Measurements from ENCODE around the gene GADD45GIP1.

Gene GADD45GIP1

DNA sequence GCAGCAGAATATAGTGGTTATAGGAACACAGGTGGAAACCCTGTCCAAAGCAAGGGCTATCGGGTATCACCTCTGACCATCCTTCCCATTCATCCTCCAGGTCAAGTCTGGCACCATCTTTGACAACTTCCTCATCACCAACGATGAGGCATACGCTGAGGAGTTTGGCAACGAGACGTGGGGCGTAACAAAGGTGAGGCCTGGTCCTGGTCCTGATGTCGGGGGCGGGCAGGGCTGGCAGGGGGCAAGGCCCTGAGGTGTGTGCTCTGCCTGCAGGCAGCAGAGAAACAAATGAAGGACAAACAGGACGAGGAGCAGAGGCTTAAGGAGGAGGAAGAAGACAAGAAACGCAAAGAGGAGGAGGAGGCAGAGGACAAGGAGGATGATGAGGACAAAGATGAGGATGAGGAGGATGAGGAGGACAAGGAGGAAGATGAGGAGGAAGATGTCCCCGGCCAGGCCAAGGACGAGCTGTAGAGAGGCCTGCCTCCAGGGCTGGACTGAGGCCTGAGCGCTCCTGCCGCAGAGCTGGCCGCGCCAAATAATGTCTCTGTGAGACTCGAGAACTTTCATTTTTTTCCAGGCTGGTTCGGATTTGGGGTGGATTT, 13.5 kb downstream of the GADD45GIP1 start:
- peaks cover 100% of the 10 kb centered on the region for H3K36me3 Mint-ChIP-seq
- H3K4me1 Mint-ChIP-seq, result peaks cover 72% of the 10 kb centered on the region
- no peaks in the 10 kb centered on the region for H3K9me3 Mint-ChIP-seq
- H3K4me3 Mint-ChIP-seq, result peak overlapping the region; percentile 83
- peak overlapping the region; percentile 98 for H3K27ac Mint-ChIP-seq
- DNase-seq (ENCODE audit: low spot score in 2 of 2) (no peak), ATAC-seq (no peak)

- Mint-ChIP-seq H3K36me3 (peaks cover 80% of the 10 kb centered on the region), H3K9me3 (no peaks in the 10 kb centered on the region)
These were observed 16.1 kb downstream of the GADD45GIP1 start for GRCh38 chr19:12940897-12941296.

DNA sequence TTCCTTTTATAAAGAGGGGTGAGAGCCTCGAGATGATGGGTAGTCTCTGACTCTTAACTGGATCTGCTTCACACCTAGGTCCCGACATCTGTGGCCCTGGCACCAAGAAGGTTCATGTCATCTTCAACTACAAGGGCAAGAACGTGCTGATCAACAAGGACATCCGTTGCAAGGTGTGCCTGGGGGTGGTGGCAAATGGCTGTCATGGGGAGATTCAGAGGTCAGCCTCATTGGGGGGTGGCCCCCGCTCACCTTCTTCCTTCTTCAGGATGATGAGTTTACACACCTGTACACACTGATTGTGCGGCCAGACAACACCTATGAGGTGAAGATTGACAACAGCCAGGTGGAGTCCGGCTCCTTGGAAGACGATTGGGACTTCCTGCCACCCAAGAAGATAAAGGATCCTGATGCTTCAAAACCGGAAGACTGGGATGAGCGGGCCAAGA, 17.0 kb downstream of the GADD45GIP1 start:
- peak overlapping the region; percentile 98 for H3K27ac Mint-ChIP-seq
- H3K4me3 Mint-ChIP-seq, result peak overlapping the region; percentile 96
- ATAC-seq (no peak), DNase-seq (ENCODE audit: low spot score in 2 of 2) (no peak)
- peaks cover 64% of the 10 kb centered on the region for H3K4me1 Mint-ChIP-seq
- H3K36me3 Mint-ChIP-seq, result peaks cover 71% of the 10 kb centered on the region
- no peaks in the 10 kb centered on the region for H3K9me3 Mint-ChIP-seq

More at GRCh38 chr19:12940897-12941296, 16.1 kb downstream of the GADD45GIP1 start:
- no peak for DNase-seq (ENCODE audit: low spot score in 2 of 2)
- ATAC-seq, result no peak
- peak overlapping the region; percentile 96 for H3K4me3 Mint-ChIP-seq
- peak overlapping the region; percentile 98 for H3K27ac Mint-ChIP-seq
- H3K4me1 Mint-ChIP-seq, result peaks cover 72% of the 10 kb centered on the region

GRCh38 chr19:12938779-12939601, 18.0 kb downstream of the GADD45GIP1 start:
- Mint-ChIP-seq H3K27ac (peak overlapping the region; percentile 98), H3K4me3 (peak overlapping the region; percentile 96), H3K36me3 (peaks cover 61% of the 10 kb centered on the region), H3K4me1 (peaks cover 57% of the 10 kb centered on the region), H3K9me3 (no peaks in the 10 kb centered on the region)
- peak; percentile 3 for ATAC-seq
- DNase-seq (ENCODE audit: low spot score in 2 of 2), result peak in 1 of 2 donors; percentile 69

- Mint-ChIP-seq H3K36me3 (peaks cover 59% of the 10 kb centered on the region), H3K4me1 (peaks cover 57% of the 10 kb centered on the region), H3K27ac (peak within 1 kb of the TSS; percentile 98), H3K9me3 (no peaks in the 10 kb centered on the region), H3K4me3 (peak within 1 kb of the TSS; percentile 96)
- DNase-seq (ENCODE audit: low spot score in 2 of 2) (peak; percentile 98 to 100), ATAC-seq (peak; percentile 93)
These were observed 18.9 kb downstream of the GADD45GIP1 start, which contains the start of gene CALR for GRCh38 chr19:12937927-12938778. TSS of gene CALR (plus strand) at chr19:12938609. CDS start at chr19:12938680, 71 bp downstream.

DNA sequence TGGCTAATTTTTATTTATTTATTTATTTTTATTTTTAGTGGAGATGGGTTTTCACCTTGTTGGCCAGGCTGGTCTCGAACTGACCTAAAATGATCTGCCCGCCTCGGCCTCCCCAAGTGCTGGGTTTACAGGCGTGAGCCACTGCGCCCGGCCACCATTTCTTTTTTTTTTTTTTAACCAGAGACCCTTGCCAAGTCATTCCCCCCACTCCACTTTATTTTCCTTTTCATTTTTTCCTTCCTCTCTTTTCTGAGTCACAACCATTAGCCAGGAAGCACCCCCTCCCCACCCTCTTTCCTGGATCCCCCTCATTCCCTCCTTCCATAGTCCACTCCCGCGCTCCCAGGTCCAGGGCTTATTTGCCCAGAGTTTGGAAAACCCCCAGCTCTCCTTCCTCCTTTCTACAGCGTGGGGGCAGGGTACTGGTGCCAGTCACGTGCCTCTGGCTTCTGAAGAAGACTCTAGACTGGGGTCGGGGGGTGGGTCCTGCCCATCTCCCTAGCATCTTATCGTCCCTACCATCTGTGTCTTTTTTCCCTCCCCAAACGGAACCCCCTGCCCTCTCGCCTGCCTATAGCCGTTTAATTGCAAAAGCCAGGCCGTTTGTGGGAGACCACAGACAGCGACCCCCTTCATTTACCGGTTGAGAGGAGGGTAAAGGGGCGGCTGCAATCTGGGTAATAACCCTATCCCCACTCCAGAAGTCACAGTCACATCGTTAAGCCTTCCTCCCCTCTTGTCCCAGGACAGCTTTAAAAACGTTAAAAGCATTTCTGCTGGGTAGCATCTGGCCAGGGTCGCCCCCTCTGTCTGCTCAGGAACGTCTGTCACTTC, 19.7 kb downstream of the GADD45GIP1 start:
- no peak for ATAC-seq
- Mint-ChIP-seq H3K4me3 (peak overlapping the region; percentile 96), H3K4me1 (peaks cover 58% of the 10 kb centered on the region), H3K9me3 (no peaks in the 10 kb centered on the region), H3K27ac (peak overlapping the region; percentile 98), H3K36me3 (peaks cover 59% of the 10 kb centered on the region)
- DNase-seq (ENCODE audit: low spot score in 2 of 2), result no peak

DNA sequence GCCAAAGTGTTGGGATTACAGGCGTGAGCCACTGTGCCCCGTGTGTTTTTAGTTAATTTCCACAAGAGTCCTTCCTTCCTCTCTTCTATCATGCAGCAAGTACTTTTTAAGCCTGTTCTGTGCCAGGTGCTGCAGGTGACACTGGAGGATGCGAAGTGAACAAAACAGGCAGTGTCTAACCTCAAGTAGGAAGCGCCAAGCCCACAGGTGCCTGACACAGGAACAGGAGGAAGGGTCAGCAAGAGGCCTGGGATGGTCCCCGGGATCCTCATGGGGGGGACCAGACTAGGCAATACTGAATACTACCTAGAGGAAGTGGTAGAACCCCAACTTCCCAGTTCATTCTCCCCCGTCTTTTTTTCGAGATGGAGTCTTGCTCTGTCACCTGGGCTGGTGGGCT, 20.4 kb downstream of the GADD45GIP1 start:
- Mint-ChIP-seq H3K4me3 (peak overlapping the region; percentile 96), H3K27ac (no peak overlapping the region), H3K9me3 (no peaks in the 10 kb centered on the region), H3K36me3 (peaks cover 59% of the 10 kb centered on the region), H3K4me1 (peaks cover 61% of the 10 kb centered on the region)
- ATAC-seq (no peak), DNase-seq (ENCODE audit: low spot score in 2 of 2) (no peak)

DNA sequence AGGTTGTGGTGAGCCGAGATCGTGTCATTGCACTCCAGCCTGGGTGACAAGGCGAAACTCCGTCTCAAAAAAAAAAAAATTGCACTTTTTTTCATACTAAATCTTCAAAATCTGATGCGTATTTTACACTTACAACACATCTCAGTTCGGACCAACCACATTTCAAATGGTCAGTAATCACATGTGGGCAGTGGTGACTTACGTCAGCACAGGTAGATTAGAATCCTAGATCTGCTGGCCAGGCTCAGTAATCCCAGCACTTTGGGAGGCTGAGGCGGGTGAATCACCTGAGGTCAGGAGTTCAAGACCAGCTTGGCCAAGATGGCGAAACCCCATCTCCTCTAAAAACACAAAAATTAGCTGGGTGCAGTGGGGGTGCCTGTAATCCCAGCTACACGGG, 22.0 kb downstream of the GADD45GIP1 start:
- no peak overlapping the region for H3K4me3 Mint-ChIP-seq
- no peak for DNase-seq (ENCODE audit: low spot score in 2 of 2)
- no peaks in the 10 kb centered on the region for H3K9me3 Mint-ChIP-seq
- peaks cover 56% of the 10 kb centered on the region for H3K4me1 Mint-ChIP-seq
- H3K27ac Mint-ChIP-seq, result no peak overlapping the region
- no peak for ATAC-seq
- H3K36me3 Mint-ChIP-seq, result peaks cover 59% of the 10 kb centered on the region

DNA sequence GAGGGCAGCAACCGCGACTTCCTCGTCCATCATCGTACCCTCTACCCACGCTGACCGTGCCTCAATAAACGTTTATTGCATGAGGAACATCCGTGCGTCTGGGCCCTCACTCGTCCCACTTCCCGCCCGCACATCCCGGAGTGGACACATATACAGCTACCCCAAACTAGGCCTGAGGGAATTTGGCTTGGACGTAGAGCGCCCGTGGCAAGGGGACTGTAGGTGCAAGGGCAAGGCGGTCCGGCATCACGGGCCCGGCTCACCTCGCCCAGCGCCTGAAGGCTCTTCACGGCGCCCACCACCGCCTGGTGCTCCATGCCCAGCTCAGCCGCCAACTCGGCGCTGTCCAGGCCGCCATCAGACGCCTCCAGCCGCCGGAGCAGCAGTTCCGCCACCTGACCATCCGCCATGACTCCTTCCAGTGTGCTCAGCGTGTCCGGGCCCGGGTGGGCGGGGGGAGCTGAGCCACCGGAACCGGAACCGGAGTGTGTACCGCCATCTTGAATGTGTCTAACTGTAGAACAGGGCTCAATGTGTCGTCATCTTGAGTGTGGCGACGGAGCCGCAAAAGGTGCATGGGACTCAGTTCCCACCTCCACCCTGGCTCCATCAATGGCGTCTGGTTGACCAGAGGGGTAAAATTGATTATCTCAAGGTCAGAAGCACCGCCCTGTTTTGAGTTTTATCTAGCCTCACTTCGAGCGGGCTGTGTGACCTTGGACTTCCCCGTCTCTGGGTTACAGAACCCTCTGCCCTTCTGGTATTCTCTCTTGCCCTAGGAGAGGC, 23.5 kb downstream of the GADD45GIP1 start, which contains the start of gene FARSA:
Gene FARSA (minus strand): TSS at position 425 of the 786 bp plus-strand sequence. CDS start 15 bp downstream, at position 410.
- ATAC-seq (peak; percentile 84), DNase-seq (ENCODE audit: low spot score in 2 of 2) (peak; percentile 68 to 88)
- Mint-ChIP-seq H3K9me3 (no peaks in the 10 kb centered on the region), H3K27ac (peak within 1 kb of the TSS; percentile 97), H3K36me3 (peaks cover 59% of the 10 kb centered on the region), H3K4me1 (peaks cover 50% of the 10 kb centered on the region), H3K4me3 (peak within 1 kb of the TSS; percentile 98)

- Mint-ChIP-seq H3K27ac (peak overlapping the region; percentile 97), H3K9me3 (no peaks in the 10 kb centered on the region), H3K4me3 (peak overlapping the region; percentile 98), H3K4me1 (peaks cover 42% of the 10 kb centered on the region), H3K36me3 (peaks cover 62% of the 10 kb centered on the region)
- ATAC-seq (no peak), DNase-seq (ENCODE audit: low spot score in 2 of 2) (no peak)
These were observed 24.4 kb downstream of the GADD45GIP1 start for GRCh38 chr19:12932392-12933286.

DNA sequence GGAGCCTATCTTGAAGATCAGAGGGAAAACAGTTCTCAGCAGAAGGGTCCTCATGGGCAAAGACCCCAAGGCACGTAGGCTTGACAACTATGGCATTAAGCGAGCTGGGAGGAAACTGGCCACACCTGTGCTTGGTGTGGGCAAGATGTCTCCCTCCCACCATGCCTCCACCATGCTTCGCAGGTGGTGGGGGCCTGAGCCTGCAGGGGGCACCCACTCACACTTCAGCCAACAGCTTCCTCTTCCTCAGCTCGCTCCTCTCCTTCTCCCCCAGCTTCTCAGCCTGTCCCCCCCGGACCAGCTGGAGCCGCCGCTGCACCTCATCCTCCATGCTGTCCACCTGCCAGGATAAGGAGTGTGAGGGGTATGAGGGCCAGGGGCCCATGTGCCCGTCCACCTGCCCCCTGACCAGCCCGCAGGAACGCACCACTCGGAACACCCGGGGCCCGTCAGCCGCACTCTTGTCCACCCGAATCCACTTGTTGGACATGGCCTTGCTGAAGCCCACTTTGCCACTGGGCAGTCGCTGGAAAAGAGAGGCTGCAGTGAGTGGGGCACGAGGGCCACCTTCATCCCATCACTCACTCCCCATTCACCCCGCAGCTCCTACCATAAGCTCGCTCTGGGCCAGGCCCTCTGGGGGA, 26.9 kb downstream of the GADD45GIP1 start:
- ATAC-seq (no peak), DNase-seq (ENCODE audit: low spot score in 2 of 2) (no peak)
- Mint-ChIP-seq H3K4me3 (no peak overlapping the region), H3K36me3 (peaks cover 87% of the 10 kb centered on the region), H3K4me1 (peaks cover 35% of the 10 kb centered on the region), H3K9me3 (no peaks in the 10 kb centered on the region), H3K27ac (no peak overlapping the region)

GRCh38 chr19:12924621-12925310, 32.3 kb downstream of the GADD45GIP1 start:
- Mint-ChIP-seq H3K4me3 (no peak overlapping the region), H3K9me3 (no peaks in the 10 kb centered on the region), H3K36me3 (peaks cover 99% of the 10 kb centered on the region), H3K27ac (no peak overlapping the region), H3K4me1 (peaks cover 3% of the 10 kb centered on the region)
- ATAC-seq, result no peak
- no peak for DNase-seq (ENCODE audit: low spot score in 2 of 2)
